Stimulated activated CD4-positive, alpha-beta T cell treated with anti-CD3 and anti-CD28 coated beads, Interleukin-15, amount 100 ng/mL, for 24 hours (primary cell): Measurements from ENCODE around the gene IFIT5.
A peak's percentile ranks its signal among the peaks of the same experiment; 100 is the strongest.
"Not testable (repeated sequence)": the region's sequence is repeated elsewhere in the genome, so short reads cannot be mapped to it uniquely, and the experiment has no call there.

Source experiments
- DNase-seq: peaks from one replicate; pipeline ENCODE4 v3.0.0-alpha.2; 2020

The IFIT5 gene

GRCh38 chr10:89414146-89414878, at the start of gene IFIT5:
Gene IFIT5 (plus strand): TSS chr10:89414568. CDS start chr10:89414799, 231 bp downstream.
- DNase-seq = peak; percentile 67

GRCh38 chr10:89367529-89367928, 46.8 kb upstream of the IFIT5 start:
- DNase-seq = no peak

GRCh38 chr10:89368129-89368528, 46.2 kb upstream of the IFIT5 start:
- DNase-seq = no peak

- DNase-seq = no peak
Measured at GRCh38 chr10:89369156-89370105, 44.9 kb upstream of the IFIT5 start.

- DNase-seq = no peak
Measured at GRCh38 chr10:89371079-89371478, 43.3 kb upstream of the IFIT5 start.

- DNase-seq = no peak
Measured at GRCh38 chr10:89371987-89372386, 42.4 kb upstream of the IFIT5 start.

GRCh38 chr10:89373916-89374711, 40.3 kb upstream of the IFIT5 start:
- no peak for DNase-seq

GRCh38 chr10:89374713-89375141, 39.6 kb upstream of the IFIT5 start:
- DNase-seq = no peak

- DNase-seq = no peak
Measured at GRCh38 chr10:89377705-89378637, 36.4 kb upstream of the IFIT5 start, which contains the start of gene IFIT1B. Gene IFIT1B (plus strand): TSS chr10:89378056. CDS start chr10:89378136, 80 bp downstream.

GRCh38 chr10:89379103-89379502, 35.3 kb upstream of the IFIT5 start:
- DNase-seq = no peak

- DNase-seq = no peak
Measured at GRCh38 chr10:89382757-89383156, 31.6 kb upstream of the IFIT5 start.

GRCh38 chr10:89384474-89385340, 29.7 kb upstream of the IFIT5 start:
- no peak for DNase-seq

- no peak for DNase-seq
Measured at GRCh38 chr10:89388806-89389205, 25.6 kb upstream of the IFIT5 start.

GRCh38 chr10:89389254-89389653, 25.1 kb upstream of the IFIT5 start:
- DNase-seq = no peak

- no peak for DNase-seq
Measured at GRCh38 chr10:89390476-89391225, 23.7 kb upstream of the IFIT5 start.

- DNase-seq = not testable (repeated sequence)
Measured at GRCh38 chr10:89391226-89391576, 23.2 kb upstream of the IFIT5 start.

- peak; percentile 28 for DNase-seq
Measured at GRCh38 chr10:89391907-89392756, 22.2 kb upstream of the IFIT5 start, which contains the start of gene IFIT1. Gene IFIT1 (plus strand): TSS chr10:89392623. CDS start chr10:89392713, 90 bp downstream.

- DNase-seq = no peak
Measured at GRCh38 chr10:89392974-89393373, 21.4 kb upstream of the IFIT5 start.

GRCh38 chr10:89393898-89394297, 20.5 kb upstream of the IFIT5 start:
- DNase-seq = no peak
